K562 (cell line): ENCODE results near the gene ABHD5. TPM values are rescaled to one million over a fixed set of nuclear protein-coding genes. Genes with fewer than 3 reads are reported as not detected.
A peak's percentile ranks its signal among the peaks of the same experiment; 100 is the strongest.

Experiments
- ATAC-seq: fragments of 200-7000 bp; cut with Tn5 transposase; 3 replicates; pipeline ENCODE4 v1.9.1; 2020; ENCODE audit warnings: moderate library complexity
- BruUV-seq: library from RNA; stranded (reverse); fragments of 400-500 nt; replicated peaks from 2 replicates; lab custom pipeline; 2021; lab: Mats Ljungman, UMichigan
- CTCF ChIA-PET: fragments of 300-600 bp; formaldehyde crosslinking; extraction: SDS; loops from one replicate; lab custom pipeline; 2021; ENCODE audit warnings: low intra/inter-chr PET ratio; lab: Yijun Ruan, JAX
- POLR2A ChIA-PET: fragments of 300-600, 350-650 bp; sonication (Branson Sonifier 250); formaldehyde crosslinking; extraction: SDS; loops from one replicate; lab custom pipeline; 2021; ENCODE audit warnings: antibody characterized with exemption, inconsistent platforms; lab: Yijun Ruan, JAX
- DNase-seq, 4 experiments: peaks; one replicate each; pipeline versions ENCODE4 v3.0.0 to v3.0.0-alpha.2; 2011 to 2018; ENCODE audit warnings: low spot score in 3 of 4, mixed read lengths in 3 of 4; ENCODE audit errors: extremely low read depth in 1 of 4
- FAIRE-seq: peaks from 2 replicates; lab custom pipeline; 2011; peaks lifted over from hg19 to GRCh38; lab: Jason Lieb, UNC
- H2AFZ ChIP-seq: 2 replicates; pipeline ENCODE4 v1.6.0; 2011; ENCODE audit warnings: low read depth, low read length, control low read depth, inconsistent platforms
- H3K27ac ChIP-seq: fragments of 200-600 bp; 3 replicates; pipeline ENCODE4 v1.8.0; 2011; ENCODE audit warnings: low read depth, mild to moderate bottlenecking, control low read depth, inconsistent platforms, low read length, moderate library complexity, mixed read lengths; ENCODE audit errors: extremely low read depth
- H3K27me3 ChIP-seq, 2 experiments: fragments of 300-600 bp in 1 of 2; 2 replicates in 1 of 2; 3 replicates in 1 of 2; pipeline versions ENCODE4 v1.6.0 to v1.8.0; 2011; ENCODE audit warnings: inconsistent platforms in 2 of 2, low read length in 2 of 2, mild to moderate bottlenecking in 1 of 2, mixed read lengths in 1 of 2, moderate library complexity in 1 of 2; ENCODE audit not compliant: control insufficient read depth in 2 of 2, insufficient read depth in 2 of 2
- H3K36me3 ChIP-seq: fragments of 300-600 bp; 3 replicates; pipeline ENCODE4 v1.8.0; 2011; ENCODE audit warnings: mild to moderate bottlenecking, low read length, inconsistent platforms; ENCODE audit not compliant: control insufficient read depth, insufficient read depth
- H3K4me1 ChIP-seq, 2 experiments: fragments of 200-600 bp in 1 of 2; replicated peaks in 1 of 2; 2 replicates in 1 of 2; 3 replicates in 1 of 2; pipeline versions ENCODE4 v1.5.1 to v1.8.0; 2011; ENCODE audit warnings: inconsistent platforms in 2 of 2, low read length in 2 of 2, mild to moderate bottlenecking in 1 of 2, mixed read lengths in 1 of 2, moderate library complexity in 1 of 2; ENCODE audit not compliant: control insufficient read depth in 2 of 2, insufficient read depth in 2 of 2
- H3K4me2 ChIP-seq: 2 replicates; pipeline ENCODE4 v1.6.1; 2011; ENCODE audit warnings: low read length, control low read depth, inconsistent platforms, mixed read lengths; ENCODE audit not compliant: insufficient read depth
- H3K4me3 ChIP-seq: fragments of 200-600 bp; sonication (generic), shearing (Covaris generic); 2 replicates; pipeline ENCODE4 v1.5.1; 2016; ENCODE audit warnings: control low read depth, inconsistent platforms
- H3K79me2 ChIP-seq: fragments of 200-600 bp; 3 replicates; pipeline ENCODE4 v1.8.0; 2011; ENCODE audit warnings: low read length, inconsistent platforms; ENCODE audit not compliant: control insufficient read depth, insufficient read depth
- H3K9ac ChIP-seq, 2 experiments: 2 replicates each; pipeline versions ENCODE4 v1.6.0 to v1.6.1; 2011; ENCODE audit warnings: low read depth in 2 of 2, low read length in 2 of 2, control low read depth in 1 of 2, inconsistent platforms in 1 of 2, mild to moderate bottlenecking in 1 of 2, mixed read lengths in 1 of 2; ENCODE audit not compliant: insufficient read depth in 1 of 2
- H3K9me1 ChIP-seq: one replicate; pipeline ENCODE4 v1.6.0; 2011; ENCODE audit warnings: inconsistent platforms, mild to moderate bottlenecking, low read length, moderate library complexity; ENCODE audit not compliant: control insufficient read depth, insufficient read depth
- H3K9me3 ChIP-seq: replicated peaks from 2 replicates; pipeline ENCODE4 v1.5.1; 2011; ENCODE audit warnings: low read depth, low read length, inconsistent platforms; ENCODE audit not compliant: control insufficient read depth, insufficient read depth
- H4K20me1 ChIP-seq: replicated peaks from 2 replicates; pipeline ENCODE4 v1.6.1; 2011; ENCODE audit warnings: low read length, inconsistent platforms, mixed read lengths; ENCODE audit not compliant: control insufficient read depth, insufficient read depth
- ARID3B ChIP-seq: fragments of 250-450 bp; sonication (Bioruptor Pico); IDR thresholded peaks from 2 replicates; pipeline ENCODE4 v1.4.0; 2020; ENCODE audit warnings: borderline replicate concordance
- CCAR2 ChIP-seq: fragments of 200-400 bp; formaldehyde crosslinking; IDR thresholded peaks from 2 replicates; pipeline ENCODE4 v1.6.1; 2017; ENCODE audit warnings: mild to moderate bottlenecking, low read depth, low read length
- DNMT1 ChIP-seq: fragments of 450-650 bp; IDR thresholded peaks from 2 replicates; pipeline ENCODE4 v1.6.1; 2016; ENCODE audit warnings: antibody characterized with exemption, mild to moderate bottlenecking
- EP300 ChIP-seq: IDR thresholded peaks from 2 replicates; pipeline ENCODE4 v1.6.1; 2012; ENCODE audit warnings: low read length, improper control_type of control experiment
- FOXP1 ChIP-seq: sonication (generic); formaldehyde crosslinking; IDR thresholded peaks from 2 replicates; pipeline ENCODE4 v1.8.0; 2022; ENCODE audit warnings: mild to moderate bottlenecking, missing genetic modification reagents
- HEY1 ChIP-seq: fragments of 250-450 bp; sonication (Bioruptor Pico); IDR thresholded peaks from 2 replicates; pipeline ENCODE4 v1.5.0; 2020; ENCODE audit warnings: mild to moderate bottlenecking, moderate library complexity, borderline replicate concordance
- KLF10 ChIP-seq: fragments of 250-450 bp; sonication (Bioruptor Pico); IDR thresholded peaks from 2 replicates; pipeline ENCODE4 v1.6.1; 2021; ENCODE audit warnings: matching md5 sums
- MAFG ChIP-seq: fragments of 450-650 bp; conservative IDR thresholded peaks from 2 replicates; pipeline ENCODE4 v1.6.1; 2016; ENCODE audit warnings: missing genetic modification characterization, missing compliant biosample characterization
- NFIC ChIP-seq: fragments of 450-650 bp; IDR thresholded peaks from 2 replicates; pipeline ENCODE4 v1.6.1; 2017; ENCODE audit warnings: mild to moderate bottlenecking, inconsistent platforms
- NR2C2 ChIP-seq, 2 experiments: fragments of 200-800 bp in 1 of 2; sonication (Bioruptor generic) in 1 of 2; sonication (generic) in 1 of 2; formaldehyde crosslinking in 1 of 2; IDR thresholded peaks; 2 replicates each; pipeline versions ENCODE4 v1.6.1 to v1.8.0; 2016 to 2022; ENCODE audit warnings: mild to moderate bottlenecking in 1 of 2, missing compliant biosample characterization in 1 of 2, missing genetic modification characterization in 1 of 2, missing genetic modification reagents in 1 of 2
- SUPT5H ChIP-seq: fragments of 450-650 bp; IDR thresholded peaks from 2 replicates; pipeline ENCODE4 v1.6.1; 2016
- TOE1 ChIP-seq, 2 experiments: fragments of 450-650 bp in 1 of 2; sonication (generic) in 1 of 2; formaldehyde crosslinking in 1 of 2; IDR thresholded peaks; 2 replicates each; pipeline versions ENCODE4 v1.7.1 to v1.8.0; 2016 to 2022; ENCODE audit warnings: borderline replicate concordance in 2 of 2, mild to moderate bottlenecking in 2 of 2, antibody characterized with exemption in 1 of 2, inconsistent platforms in 1 of 2, low read depth in 1 of 2, missing genetic modification reagents in 1 of 2, moderate library complexity in 1 of 2
- ZBTB5 ChIP-seq: fragments of 450-650 bp; IDR thresholded peaks from 2 replicates; pipeline ENCODE4 v1.6.1; 2017; ENCODE audit warnings: antibody characterized with exemption
- ZNF699 ChIP-seq: fragments of 250-450 bp; sonication (Bioruptor Pico); IDR thresholded peaks from 2 replicates; pipeline ENCODE4 v1.8.0; 2021; ENCODE audit warnings: mild to moderate bottlenecking, moderate library complexity; ENCODE audit not compliant: insufficient replicate concordance
- ZNF785 ChIP-seq: fragments of 250-450 bp; sonication (Bioruptor Pico); IDR thresholded peaks from 2 replicates; pipeline ENCODE4 v1.4.0; 2020; ENCODE audit warnings: mild to moderate bottlenecking
- WGBS: fragments of 100-300 bp; shearing (Covaris generic); methylation state at CpG from one replicate; pipeline ENCODE4 v1.1.6; 2016; ENCODE audit warnings: low coverage, mixed read lengths; ENCODE audit not compliant: insufficient coverage; ENCODE audit errors: missing lambda C conversion rate; 5-methylcytosine and 5-hydroxymethylcytosine counted together
- in situ Hi-C: fragments of 300-500 bp; cut with MboI; formaldehyde crosslinking; loops from 4 replicates; pipeline ENCODE4 v1.15.0; 2018; ENCODE audit warnings: inconsistent platforms, mixed read lengths
- intact Hi-C: fragments of 100-400 bp; cut with micrococcal nuclease; formaldehyde crosslinking; loops from 2 replicates; pipeline ENCODE4 v1.14.2; 2022
- polyA plus RNA-seq, 8 experiments: library from polyadenylated mRNA; depleted of rRNA in 4 of 8; stranded (reverse) in 5 of 8; unstranded in 3 of 8; fragments of >200 nt; fragmentation: Nextera tagmentation in 2 of 8; fragmentation: Illumina TruSeq in 1 of 8; extraction: Ambion mirVana in 2 of 8; extraction: Trizol in 1 of 8; gene quantifications; 2 replicates each; pipeline versions ENCODE4 v1.2.1 to v1.2.3, GENCODE V29; 2011 to 2014; ENCODE audit warnings: inconsistent platforms in 1 of 8, missing spikeins in 1 of 8
- total RNA-seq, 7 experiments: library from RNA; depleted of rRNA in 6 of 7; stranded (reverse); fragments of >200 nt in 6 of 7; fragmentation: Illumina TruSeq in 2 of 7; extraction: Trizol in 2 of 7; gene quantifications; 2 replicates each; pipeline versions ENCODE4 v1.2.1 to v1.2.3, GENCODE V29; 2011 to 2021; ENCODE audit warnings: low replicate concordance in 1 of 7

ABHD5 gene
- total and polyA plus RNA-seq, 9 of the 15 experiments (the other 6 are each of a cell fraction or from before 2014, with no cell fraction given): 27.8 to 61.7 (median 39.9) TPM

GRCh38 chr3:43689166-43689565 is 1.6 kb upstream of the ABHD5 start (continued):
- no peak for TF ChIP-seq HEY1 (CRISPR knock-in tag)
- TF ChIP-seq CCAR2: no peak
- 0 out of 2 replicates have a peak, but pooled peaks have one; percentile 49 for TF ChIP-seq MAFG (tag)
- TF ChIP-seq SUPT5H: no peak

- no peaks in the 10 kb centered on the region for H3K27me3 ChIP-seq
- peak overlapping the region; percentile 80 for H3K4me3 ChIP-seq
- peak overlapping the region; percentile 95 for H3K4me2 ChIP-seq
- ChIA-PET CTCF (interaction anchor here (0.7 kb wide), 1 partner anchor 39 kb away, joined by 3 read pairs; no protein-coding TSS in a partner anchor), POLR2A (interaction anchor here (0.6 to 4.4 kb wide), 15 partner anchors 10 to 585 kb away, joined by 3 to 32 read pairs (median 4); partner anchors contain the start of gene ANO10)
- H3K9ac ChIP-seq: peak overlapping the region; percentile 83 to 96
- H3K9me3 ChIP-seq: no peaks in the 10 kb centered on the region; the same call in 1 of the 2 replicates
- H2AFZ ChIP-seq: peak overlapping the region; percentile 87
- H3K27ac ChIP-seq: peak overlapping the region; percentile 91
- in situ Hi-C loops: no loop called here
- H3K4me1 ChIP-seq: peaks cover 46 to 56% of the 10 kb centered on the region in 2 experiments
- no peaks in the 10 kb centered on the region for H3K9me1 ChIP-seq
- peak in 1 of 4 experiments; percentile 45 for DNase-seq
- H3K36me3 ChIP-seq: peaks cover 5% of the 10 kb centered on the region; the same call in 2 of the 3 replicates
- H4K20me1 ChIP-seq: peaks cover 10% of the 10 kb centered on the region; the same call in 1 of the 2 replicates
- ATAC-seq: no peak
- no TSS peak for BruUV-seq
- 2% methylated on average over 23 of the region's 26 CpGs for WGBS
- peaks cover 77% of the 10 kb centered on the region for H3K79me2 ChIP-seq
- intact Hi-C loops: loop anchor here (2.0 kb wide), 3 partner anchors 41 to 69 kb away; no protein-coding TSS in a partner anchor
- FAIRE-seq: no peak
- TF ChIP-seq ZNF699 (CRISPR knock-in tag) (peak; percentile 64), NR2C2 (CRISPR knock-in tag; IDR thresholded peaks at IDR 0.05) (no peak), NR2C2 (tag; IDR thresholded peaks at IDR 0.05) (no peak), TOE1 (IDR thresholded peaks at IDR 0.05; ENCODE audit: borderline replicate concordance) (0 out of 2 replicates have a peak, but pooled peaks have one; percentile 51), TOE1 (CRISPR knock-in tag; IDR thresholded peaks at IDR 0.05; ENCODE audit: borderline replicate concordance, low read depth) (no peak), DNMT1 (0 out of 2 replicates have a peak, but pooled peaks have one; percentile 14), ZNF785 (CRISPR knock-in tag) (no peak), EP300 (0 out of 2 replicates have a peak, but pooled peaks have one; percentile 3), ZBTB5 (no peak), NFIC (peak; percentile 1; the same call in 1 of the 2 replicates), ARID3B (CRISPR knock-in tag) (no peak), FOXP1 (CRISPR knock-in tag) (0 out of 2 replicates have a peak, but pooled peaks have one; percentile 2), KLF10 (CRISPR knock-in tag) (no peak)
These were observed 855 bp upstream of the ABHD5 start for GRCh38 chr3:43689766-43690399.
